ENCODE data around the gene ERCC6. TPM values are rescaled to one million over a fixed set of nuclear protein-coding genes. Genes with fewer than 3 reads are reported as not detected.

ERCC6 gene
- total and polyA plus RNA-seq, 4 experiments from 2014 or later = 7.3 to 46.7 (median 28.1) TPM

- H3K36me3 Mint-ChIP-seq = peaks cover 59 to 86% of the 10 kb centered on the region in 2 donors
- POLR2A ChIA-PET (ENCODE audit: partially characterized antibody) = interaction anchor here (0.6 kb wide), 1 partner anchor 854 kb away, joined by 3 read pairs; no protein-coding TSS in a partner anchor
Measured at GRCh38 chr10:49523301-49523700, 15.6 kb downstream of the ERCC6 start.

GRCh38 chr10:49521062-49521461 lies 17.9 kb downstream of the ERCC6 start:
- H3K27ac ChIP-seq (ENCODE audit: low read depth, low read length) = no peak overlapping the region
- peaks cover 6 to 12% (median 10%) of the 10 kb centered on the region in 4 donors for H3K4me1 Mint-ChIP-seq
- CTCF ChIA-PET (ENCODE audit: partially characterized antibody) = interaction anchor here (1.0 to 18.4 kb wide), 4 partner anchors 10 to 111 kb away, joined by 4 to 327 read pairs (median 26); partner anchors contain the start of gene ERCC6
- H3K27me3 ChIP-seq (ENCODE audit: insufficient read depth, low read length) = no peaks in the 10 kb centered on the region
- no peaks in the 10 kb centered on the region for H3K27me3 Mint-ChIP-seq
- no peak overlapping the region for H3K4me3 Mint-ChIP-seq
- no peak overlapping the region for H3K4me3 ChIP-seq (ENCODE audit: low read length in 2 of 2)
- no peaks in the 10 kb centered on the region for H3K9me3 Mint-ChIP-seq
- H3K4me1 ChIP-seq (ENCODE audit: insufficient read depth, low read length) = no peaks in the 10 kb centered on the region
- intact Hi-C loops (cut with micrococcal nuclease) = no loop called here
- peak overlapping the region in 1 of 7 donors; percentile 9 for H3K27ac Mint-ChIP-seq
- H3K36me3 ChIP-seq (ENCODE audit: insufficient read depth, low read length) = peaks cover 32% of the 10 kb centered on the region
- no peaks in the 10 kb centered on the region for H3K9me3 ChIP-seq (ENCODE audit: control insufficient read depth in 1 of 2, low read length in 2 of 2)
- POLR2A ChIA-PET (ENCODE audit: partially characterized antibody) = no interaction called here
- peaks cover 54 to 77% of the 10 kb centered on the region in 2 donors for H3K36me3 Mint-ChIP-seq
- DNase-seq = no peak

More at GRCh38 chr10:49523301-49523700, 15.6 kb downstream of the ERCC6 start:
- no peak overlapping the region for H3K4me3 Mint-ChIP-seq
- H3K4me1 ChIP-seq (ENCODE audit: insufficient read depth, low read length) = no peaks in the 10 kb centered on the region
- no peaks in the 10 kb centered on the region for H3K9me3 ChIP-seq (ENCODE audit: control insufficient read depth in 1 of 2, low read length in 2 of 2)
- H3K27me3 Mint-ChIP-seq = no peaks in the 10 kb centered on the region
- peaks cover 6 to 12% (median 11%) of the 10 kb centered on the region in 4 donors for H3K4me1 Mint-ChIP-seq
- no peaks in the 10 kb centered on the region for H3K9me3 Mint-ChIP-seq
- no peak overlapping the region for H3K27ac ChIP-seq (ENCODE audit: low read depth, low read length)
- H3K27me3 ChIP-seq (ENCODE audit: insufficient read depth, low read length) = no peaks in the 10 kb centered on the region
- H3K4me3 ChIP-seq (ENCODE audit: low read length in 2 of 2) = no peak overlapping the region
- DNase-seq = no peak
- H3K27ac Mint-ChIP-seq = peak overlapping the region in 1 of 7 donors; percentile 65
- H3K36me3 ChIP-seq (ENCODE audit: insufficient read depth, low read length) = peaks cover 39% of the 10 kb centered on the region
- CTCF ChIA-PET (ENCODE audit: partially characterized antibody) = interaction anchor here (0.7 to 18.4 kb wide), 8 partner anchors 7 to 547 kb away, joined by 3 to 327 read pairs (median 4); partner anchors contain the start of gene ERCC6
- intact Hi-C loops (cut with micrococcal nuclease) = no loop called here

- Mint-ChIP-seq H3K27ac (peak overlapping the region in 1 of 7 donors; percentile 53), H3K4me1 (peaks cover 6 to 12% (median 10%) of the 10 kb centered on the region in 4 donors), H3K4me3 (no peak overlapping the region), H3K9me3 (no peaks in the 10 kb centered on the region), H3K36me3 (peaks cover 53 to 79% of the 10 kb centered on the region in 2 donors), H3K27me3 (no peaks in the 10 kb centered on the region)
- POLR2A ChIA-PET (ENCODE audit: partially characterized antibody) = interaction anchor here (1.6 kb wide), 1 partner anchor 19 kb away, joined by 5 read pairs; the partner anchor contains the start of gene ERCC6
- H3K4me3 ChIP-seq (ENCODE audit: low read length in 2 of 2) = no peak overlapping the region
- DNase-seq = no peak
- H3K27ac ChIP-seq (ENCODE audit: low read depth, low read length) = no peak overlapping the region
- no peaks in the 10 kb centered on the region for H3K27me3 ChIP-seq (ENCODE audit: insufficient read depth, low read length)
- H3K9me3 ChIP-seq (ENCODE audit: control insufficient read depth in 1 of 2, low read length in 2 of 2) = no peaks in the 10 kb centered on the region
- CTCF ChIA-PET (ENCODE audit: partially characterized antibody) = interaction anchor here (1.2 to 18.4 kb wide), 7 partner anchors 7 to 863 kb away, joined by 4 to 327 read pairs (median 11); partner anchors contain the start of gene ERCC6
- H3K36me3 ChIP-seq (ENCODE audit: insufficient read depth, low read length) = peaks cover 31% of the 10 kb centered on the region
- intact Hi-C loops (cut with micrococcal nuclease) = no loop called here
- H3K4me1 ChIP-seq (ENCODE audit: insufficient read depth, low read length) = no peaks in the 10 kb centered on the region
Measured at GRCh38 chr10:49520122-49520775, 18.7 kb downstream of the ERCC6 start.

DNA sequence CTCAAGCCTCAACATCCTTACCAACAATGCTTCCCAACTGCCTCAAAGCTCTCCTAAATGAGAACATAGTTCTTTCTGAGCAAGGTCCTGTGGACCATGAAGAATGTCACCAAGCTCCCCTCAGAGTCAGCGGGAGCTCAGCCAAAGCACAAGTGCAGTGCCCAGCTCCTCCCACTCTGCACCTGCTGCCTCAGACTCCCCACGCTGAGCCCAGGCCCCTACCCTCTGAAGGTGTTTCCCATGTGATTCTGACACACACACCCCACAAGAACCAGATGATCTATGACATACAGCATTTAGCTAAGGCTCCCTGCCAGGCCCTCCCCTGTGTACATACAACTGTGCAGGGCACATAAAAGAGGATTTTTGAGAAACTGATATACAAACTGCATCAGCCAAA lies 19.2 kb downstream of the ERCC6 start:
- intact Hi-C loops (cut with micrococcal nuclease) = loop anchor here (1.0 to 10.0 kb wide), 5 partner anchors 11 to 1155 kb away; partner anchors contain the start of gene TMEM273
- Histone ChIP-seq H3K4me1 (ENCODE audit: insufficient read depth, low read length) (no peaks in the 10 kb centered on the region), H3K4me3 (ENCODE audit: low read length in 2 of 2) (no peak overlapping the region), H3K36me3 (ENCODE audit: insufficient read depth, low read length) (peaks cover 26% of the 10 kb centered on the region), H3K27ac (ENCODE audit: low read depth, low read length) (no peak overlapping the region), H3K9me3 (ENCODE audit: control insufficient read depth in 1 of 2, low read length in 2 of 2) (no peaks in the 10 kb centered on the region), H3K27me3 (ENCODE audit: insufficient read depth, low read length) (no peaks in the 10 kb centered on the region)
- H3K4me1 Mint-ChIP-seq = peaks cover 6 to 12% (median 10%) of the 10 kb centered on the region in 4 donors
- no peaks in the 10 kb centered on the region for H3K27me3 Mint-ChIP-seq
- ChIA-PET CTCF (ENCODE audit: partially characterized antibody) (interaction anchor here (0.8 to 18.4 kb wide), 11 partner anchors 7 to 862 kb away, joined by 3 to 327 read pairs (median 5); partner anchors contain the start of gene ERCC6), POLR2A (ENCODE audit: partially characterized antibody) (interaction anchor here (1.5 to 1.6 kb wide), 2 partner anchors 11 to 19 kb away, joined by 5 read pairs; partner anchors contain the start of gene ERCC6)
- H3K4me3 Mint-ChIP-seq = no peak overlapping the region
- peak overlapping the region in 1 of 7 donors; percentile 53 for H3K27ac Mint-ChIP-seq
- peaks cover 48 to 76% of the 10 kb centered on the region in 2 donors for H3K36me3 Mint-ChIP-seq
- no peak for DNase-seq
- H3K9me3 Mint-ChIP-seq = no peaks in the 10 kb centered on the region

- H3K4me1 ChIP-seq (ENCODE audit: insufficient read depth, low read length) = no peaks in the 10 kb centered on the region
- Mint-ChIP-seq H3K27ac (peak overlapping the region in 1 of 7 donors; percentile 64), H3K27me3 (no peaks in the 10 kb centered on the region), H3K4me3 (no peak overlapping the region), H3K4me1 (peaks cover 6 to 10% (median 8%) of the 10 kb centered on the region in 4 donors), H3K9me3 (no peaks in the 10 kb centered on the region), H3K36me3 (peaks cover 45 to 73% of the 10 kb centered on the region in 2 donors)
- ChIA-PET CTCF (ENCODE audit: partially characterized antibody) (interaction anchor here (0.8 to 18.4 kb wide), 16 partner anchors 8 to 1152 kb away, joined by 3 to 327 read pairs (median 4); partner anchors contain the start of gene ERCC6), POLR2A (ENCODE audit: partially characterized antibody) (interaction anchor here (1.5 to 1.6 kb wide), 2 partner anchors 10 to 20 kb away, joined by 5 read pairs; partner anchors contain the start of gene ERCC6)
- DNase-seq = peak in 4 of 5 donors; percentile 38 to 46 (median 40)
- no peaks in the 10 kb centered on the region for H3K9me3 ChIP-seq (ENCODE audit: control insufficient read depth in 1 of 2, low read length in 2 of 2)
- no peaks in the 10 kb centered on the region for H3K27me3 ChIP-seq (ENCODE audit: insufficient read depth, low read length)
- intact Hi-C loops (cut with micrococcal nuclease) = loop anchor here (1.0 to 10.0 kb wide), 5 partner anchors 11 to 1154 kb away; partner anchors contain the start of gene TMEM273
- H3K36me3 ChIP-seq (ENCODE audit: insufficient read depth, low read length) = peaks cover 20% of the 10 kb centered on the region
- no peak overlapping the region for H3K27ac ChIP-seq (ENCODE audit: low read depth, low read length)
- no peak overlapping the region for H3K4me3 ChIP-seq (ENCODE audit: low read length in 2 of 2)
Measured at GRCh38 chr10:49518982-49519578, 19.8 kb downstream of the ERCC6 start.

GRCh38 chr10:49518566-49518965 lies 20.4 kb downstream of the ERCC6 start:
- Mint-ChIP-seq H3K27ac (peak overlapping the region in 1 of 7 donors; percentile 38), H3K4me3 (no peak overlapping the region), H3K4me1 (peaks cover 4 to 10% (median 5%) of the 10 kb centered on the region in 4 donors), H3K27me3 (no peaks in the 10 kb centered on the region), H3K36me3 (peaks cover 40 to 68% of the 10 kb centered on the region in 2 donors), H3K9me3 (no peaks in the 10 kb centered on the region)
- H3K36me3 ChIP-seq (ENCODE audit: insufficient read depth, low read length) = peaks cover 15% of the 10 kb centered on the region
- no peak overlapping the region for H3K4me3 ChIP-seq (ENCODE audit: low read length in 2 of 2)
- no peaks in the 10 kb centered on the region for H3K4me1 ChIP-seq (ENCODE audit: insufficient read depth, low read length)
- ChIA-PET POLR2A (ENCODE audit: partially characterized antibody) (interaction anchor here (1.5 to 1.6 kb wide), 2 partner anchors 10 to 20 kb away, joined by 5 read pairs; partner anchors contain the start of gene ERCC6), CTCF (ENCODE audit: partially characterized antibody) (interaction anchor here (1.0 to 18.4 kb wide), 11 partner anchors 9 to 1152 kb away, joined by 3 to 327 read pairs (median 5); partner anchors contain the start of gene ERCC6)
- H3K27ac ChIP-seq (ENCODE audit: low read depth, low read length) = no peak overlapping the region
- intact Hi-C loops (cut with micrococcal nuclease) = loop anchor here (2.0 to 10.0 kb wide), 3 partner anchors 334 to 1154 kb away; partner anchors contain the start of gene TMEM273
- H3K9me3 ChIP-seq (ENCODE audit: control insufficient read depth in 1 of 2, low read length in 2 of 2) = no peaks in the 10 kb centered on the region
- H3K27me3 ChIP-seq (ENCODE audit: insufficient read depth, low read length) = no peaks in the 10 kb centered on the region
- no peak for DNase-seq

Data from CD4-positive, alpha-beta memory T cell (primary cell).